K562 (cell line): ENCODE results near the gene CACNA2D4. TPM values are rescaled to one million over a fixed set of nuclear protein-coding genes. Genes with fewer than 3 reads are reported as not detected.

ENCODE experiments used
- ATAC-seq: fragments of 200-7000 bp; cut with Tn5 transposase; 3 replicates; pipeline ENCODE4 v1.9.1; 2020; ENCODE audit warnings: moderate library complexity
- BruUV-seq: library from RNA; stranded (reverse); fragments of 400-500 nt; replicated peaks from 2 replicates; lab custom pipeline; 2021; lab: Mats Ljungman, UMichigan
- CTCF ChIA-PET: fragments of 300-600 bp; formaldehyde crosslinking; extraction: SDS; loops from one replicate; lab custom pipeline; 2021; ENCODE audit warnings: low intra/inter-chr PET ratio; lab: Yijun Ruan, JAX
- POLR2A ChIA-PET: fragments of 300-600, 350-650 bp; sonication (Branson Sonifier 250); formaldehyde crosslinking; extraction: SDS; loops from one replicate; lab custom pipeline; 2021; ENCODE audit warnings: antibody characterized with exemption, inconsistent platforms; lab: Yijun Ruan, JAX
- DNase-seq, 4 experiments: peaks; one replicate each; pipeline versions ENCODE4 v3.0.0 to v3.0.0-alpha.2; 2011 to 2018; ENCODE audit warnings: low spot score in 3 of 4, mixed read lengths in 3 of 4; ENCODE audit errors: extremely low read depth in 1 of 4
- FAIRE-seq: peaks from 2 replicates; lab custom pipeline; 2011; peaks lifted over from hg19 to GRCh38; lab: Jason Lieb, UNC
- H2AFZ ChIP-seq: 2 replicates; pipeline ENCODE4 v1.6.0; 2011; ENCODE audit warnings: low read depth, low read length, control low read depth, inconsistent platforms
- H3K27ac ChIP-seq: fragments of 200-600 bp; 3 replicates; pipeline ENCODE4 v1.8.0; 2011; ENCODE audit warnings: low read depth, mild to moderate bottlenecking, control low read depth, inconsistent platforms, low read length, moderate library complexity, mixed read lengths; ENCODE audit errors: extremely low read depth
- H3K27me3 ChIP-seq, 2 experiments: fragments of 300-600 bp in 1 of 2; 2 replicates in 1 of 2; 3 replicates in 1 of 2; pipeline versions ENCODE4 v1.6.0 to v1.8.0; 2011; ENCODE audit warnings: inconsistent platforms in 2 of 2, low read length in 2 of 2, mild to moderate bottlenecking in 1 of 2, mixed read lengths in 1 of 2, moderate library complexity in 1 of 2; ENCODE audit not compliant: control insufficient read depth in 2 of 2, insufficient read depth in 2 of 2
- H3K36me3 ChIP-seq: fragments of 300-600 bp; 3 replicates; pipeline ENCODE4 v1.8.0; 2011; ENCODE audit warnings: mild to moderate bottlenecking, low read length, inconsistent platforms; ENCODE audit not compliant: control insufficient read depth, insufficient read depth
- H3K4me1 ChIP-seq, 2 experiments: fragments of 200-600 bp in 1 of 2; replicated peaks in 1 of 2; 2 replicates in 1 of 2; 3 replicates in 1 of 2; pipeline versions ENCODE4 v1.5.1 to v1.8.0; 2011; ENCODE audit warnings: inconsistent platforms in 2 of 2, low read length in 2 of 2, mild to moderate bottlenecking in 1 of 2, mixed read lengths in 1 of 2, moderate library complexity in 1 of 2; ENCODE audit not compliant: control insufficient read depth in 2 of 2, insufficient read depth in 2 of 2
- H3K4me2 ChIP-seq: 2 replicates; pipeline ENCODE4 v1.6.1; 2011; ENCODE audit warnings: low read length, control low read depth, inconsistent platforms, mixed read lengths; ENCODE audit not compliant: insufficient read depth
- H3K4me3 ChIP-seq: fragments of 200-600 bp; sonication (generic), shearing (Covaris generic); 2 replicates; pipeline ENCODE4 v1.5.1; 2016; ENCODE audit warnings: control low read depth, inconsistent platforms
- H3K79me2 ChIP-seq: fragments of 200-600 bp; 3 replicates; pipeline ENCODE4 v1.8.0; 2011; ENCODE audit warnings: low read length, inconsistent platforms; ENCODE audit not compliant: control insufficient read depth, insufficient read depth
- H3K9ac ChIP-seq, 2 experiments: 2 replicates each; pipeline versions ENCODE4 v1.6.0 to v1.6.1; 2011; ENCODE audit warnings: low read depth in 2 of 2, low read length in 2 of 2, control low read depth in 1 of 2, inconsistent platforms in 1 of 2, mild to moderate bottlenecking in 1 of 2, mixed read lengths in 1 of 2; ENCODE audit not compliant: insufficient read depth in 1 of 2
- H3K9me1 ChIP-seq: one replicate; pipeline ENCODE4 v1.6.0; 2011; ENCODE audit warnings: inconsistent platforms, mild to moderate bottlenecking, low read length, moderate library complexity; ENCODE audit not compliant: control insufficient read depth, insufficient read depth
- H3K9me3 ChIP-seq: replicated peaks from 2 replicates; pipeline ENCODE4 v1.5.1; 2011; ENCODE audit warnings: low read depth, low read length, inconsistent platforms; ENCODE audit not compliant: control insufficient read depth, insufficient read depth
- H4K20me1 ChIP-seq: replicated peaks from 2 replicates; pipeline ENCODE4 v1.6.1; 2011; ENCODE audit warnings: low read length, inconsistent platforms, mixed read lengths; ENCODE audit not compliant: control insufficient read depth, insufficient read depth
- CREBBP ChIP-seq: IDR thresholded peaks from one replicate; pipeline ENCODE4 v1.6.1; 2012; ENCODE audit warnings: low read depth, mild to moderate bottlenecking, control low read depth, inconsistent platforms, low read length
- EP400 ChIP-seq: fragments of 450-650 bp; IDR thresholded peaks from 2 replicates; pipeline ENCODE4 v1.6.1; 2017; ENCODE audit warnings: antibody characterized with exemption, mild to moderate bottlenecking, moderate library complexity
- ETV6 ChIP-seq, 3 experiments: fragments of 150-350 bp in 1 of 3; sonication (generic) in 1 of 3; formaldehyde crosslinking in 1 of 3; IDR thresholded peaks; 2 replicates each; pipeline versions ENCODE4 v1.6.1 to v1.8.0; 2014 to 2022; ENCODE audit warnings: borderline replicate concordance in 2 of 3, low read depth in 2 of 3, antibody characterized with exemption in 1 of 3, low read length in 1 of 3, mild to moderate bottlenecking in 1 of 3, missing genetic modification reagents in 1 of 3
- HLTF ChIP-seq: fragments of 450-650 bp; IDR thresholded peaks from 2 replicates; pipeline ENCODE4 v1.6.1; 2016
- MTA1 ChIP-seq: fragments of 450-650 bp; IDR thresholded peaks from 2 replicates; pipeline ENCODE4 v1.6.1; 2017; ENCODE audit warnings: borderline replicate concordance
- SNIP1 ChIP-seq: fragments of 450-650 bp; IDR thresholded peaks from 2 replicates; pipeline ENCODE4 v1.7.1; 2017; ENCODE audit warnings: low read depth, mild to moderate bottlenecking
- SRF ChIP-seq, 2 experiments: fragments of 250-450, 450-650 bp in 1 of 2; sonication (Bioruptor Pico) in 1 of 2; sonication (generic) in 1 of 2; formaldehyde crosslinking; IDR thresholded peaks; 2 replicates each; pipeline versions ENCODE4 v1.5.0 to v1.5.1; 2020 to 2022; ENCODE audit warnings: mild to moderate bottlenecking in 1 of 2, missing genetic modification reagents in 1 of 2
- STAG1 ChIP-seq: sonication (generic); formaldehyde crosslinking; IDR thresholded peaks from 2 replicates; pipeline ENCODE4 v1.5.0; 2020; ENCODE audit warnings: missing genetic modification reagents, borderline replicate concordance
- TBP ChIP-seq: optimal IDR thresholded peaks from 2 replicates; pipeline ENCODE3; 2011; ENCODE audit warnings: low read depth, low read length, improper control_type of control experiment
- TRIM24 ChIP-seq, 2 experiments: fragments of 450-650 bp; IDR thresholded peaks; 2 replicates each; pipeline ENCODE4 v1.6.1; 2016
- TRIM28 ChIP-seq: fragments of 450-650 bp; IDR thresholded peaks from 2 replicates; pipeline ENCODE4 v1.6.1; 2017
- YBX1 ChIP-seq: fragments of 450-650 bp; IDR thresholded peaks from 2 replicates; pipeline ENCODE4 v1.7.1; 2016; ENCODE audit warnings: mild to moderate bottlenecking
- ZBTB17 ChIP-seq: fragments of 450-650 bp; formaldehyde crosslinking; IDR thresholded peaks from 2 replicates; pipeline ENCODE4 v1.4.0; 2020; ENCODE audit warnings: mild to moderate bottlenecking
- ZFP36 ChIP-seq: fragments of 150-350 bp; IDR thresholded peaks from 2 replicates; pipeline ENCODE4 v1.6.1; 2018; ENCODE audit warnings: low read length, low read depth; ENCODE audit not compliant: partially characterized antibody
- ZNF124 ChIP-seq: sonication (generic); formaldehyde crosslinking; IDR thresholded peaks from 2 replicates; pipeline ENCODE4 v1.8.1; 2022; ENCODE audit warnings: missing genetic modification reagents
- ZNF134 ChIP-seq: fragments of 250-450 bp; sonication (Bioruptor Pico); conservative IDR thresholded peaks from 2 replicates; pipeline ENCODE4 v1.4.0; 2020
- ZNF3 ChIP-seq: fragments of 250-450 bp; sonication (Bioruptor Pico); IDR thresholded peaks from 2 replicates; pipeline ENCODE4 v1.5.0; 2021; ENCODE audit warnings: mild to moderate bottlenecking, moderate library complexity
- WGBS: fragments of 100-300 bp; shearing (Covaris generic); methylation state at CpG from one replicate; pipeline ENCODE4 v1.1.6; 2016; ENCODE audit warnings: low coverage, mixed read lengths; ENCODE audit not compliant: insufficient coverage; ENCODE audit errors: missing lambda C conversion rate; 5-methylcytosine and 5-hydroxymethylcytosine counted together
- in situ Hi-C: fragments of 300-500 bp; cut with MboI; formaldehyde crosslinking; loops from 4 replicates; pipeline ENCODE4 v1.15.0; 2018; ENCODE audit warnings: inconsistent platforms, mixed read lengths
- intact Hi-C: fragments of 100-400 bp; cut with micrococcal nuclease; formaldehyde crosslinking; loops from 2 replicates; pipeline ENCODE4 v1.14.2; 2022
- polyA plus RNA-seq, 8 experiments: library from polyadenylated mRNA; depleted of rRNA in 4 of 8; stranded (reverse) in 5 of 8; unstranded in 3 of 8; fragments of >200 nt; fragmentation: Nextera tagmentation in 2 of 8; fragmentation: Illumina TruSeq in 1 of 8; extraction: Ambion mirVana in 2 of 8; extraction: Trizol in 1 of 8; gene quantifications; 2 replicates each; pipeline versions ENCODE4 v1.2.1 to v1.2.3, GENCODE V29; 2011 to 2014; ENCODE audit warnings: inconsistent platforms in 1 of 8, missing spikeins in 1 of 8
- total RNA-seq, 7 experiments: library from RNA; depleted of rRNA in 6 of 7; stranded (reverse); fragments of >200 nt in 6 of 7; fragmentation: Illumina TruSeq in 2 of 7; extraction: Trizol in 2 of 7; gene quantifications; 2 replicates each; pipeline versions ENCODE4 v1.2.1 to v1.2.3, GENCODE V29; 2011 to 2021; ENCODE audit warnings: low replicate concordance in 1 of 7
- TF ChIP-seq, protein P1 (sequence below): fragments of 450-650 bp; formaldehyde crosslinking; conservative IDR thresholded peaks from 2 replicates; pipeline ENCODE4 v1.4.0; 2022; ENCODE audit warnings: mild to moderate bottlenecking, missing genetic modification characterization
- TF ChIP-seq, protein P2 (sequence below): conservative IDR thresholded peaks from 2 replicates; pipeline ENCODE4 v1.6.1; 2011; ENCODE audit warnings: low read depth, mild to moderate bottlenecking, low read length; ENCODE audit not compliant: control insufficient read depth
- TF ChIP-seq, protein P3 (sequence below): fragments of 200-800 bp; sonication (Bioruptor generic); IDR thresholded peaks from 2 replicates; pipeline ENCODE4 v1.6.1; 2017; ENCODE audit warnings: missing genetic modification characterization, missing compliant biosample characterization

Gene CACNA2D4
- total and polyA plus RNA-seq, 9 of the 15 experiments (the other 6 are each of a cell fraction or from before 2014, with no cell fraction given): 0.04 to 0.69 (median 0.40) TPM; not detected in 3

DNA sequence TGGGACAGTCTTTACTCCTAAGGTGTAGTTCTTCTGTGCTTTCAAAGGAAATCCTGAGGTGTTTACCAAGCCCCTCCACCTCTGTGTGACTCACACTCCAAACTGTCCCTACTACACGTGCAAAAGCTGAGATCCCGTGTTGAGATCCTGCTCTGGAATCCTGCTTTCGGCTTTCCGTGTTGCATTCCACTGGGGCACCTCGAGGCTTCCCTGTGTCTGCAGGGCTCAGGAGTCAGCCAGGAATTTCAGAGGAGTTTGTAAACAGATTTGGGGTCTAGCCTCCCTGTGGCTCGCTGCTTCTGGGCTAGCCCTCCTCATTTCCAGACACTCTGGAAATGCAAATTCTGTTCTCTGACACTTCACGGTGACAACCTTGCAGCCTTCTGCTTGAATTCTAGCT, 48.4 kb downstream of the CACNA2D4 start (continued):
- TF ChIP-seq, protein P1, sequence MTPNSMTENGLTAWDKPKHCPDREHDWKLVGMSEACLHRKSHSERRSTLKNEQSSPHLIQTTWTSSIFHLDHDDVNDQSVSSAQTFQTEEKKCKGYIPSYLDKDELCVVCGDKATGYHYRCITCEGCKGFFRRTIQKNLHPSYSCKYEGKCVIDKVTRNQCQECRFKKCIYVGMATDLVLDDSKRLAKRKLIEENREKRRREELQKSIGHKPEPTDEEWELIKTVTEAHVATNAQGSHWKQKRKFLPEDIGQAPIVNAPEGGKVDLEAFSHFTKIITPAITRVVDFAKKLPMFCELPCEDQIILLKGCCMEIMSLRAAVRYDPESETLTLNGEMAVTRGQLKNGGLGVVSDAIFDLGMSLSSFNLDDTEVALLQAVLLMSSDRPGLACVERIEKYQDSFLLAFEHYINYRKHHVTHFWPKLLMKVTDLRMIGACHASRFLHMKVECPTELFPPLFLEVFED (CRISPR knock-in tag): no peak
- TF ChIP-seq ZFP36 (no peak), TBP (no peak), ZNF3 (CRISPR knock-in tag) (no peak), EP400 (no peak), SNIP1 (no peak)
- TF ChIP-seq, protein P2, sequence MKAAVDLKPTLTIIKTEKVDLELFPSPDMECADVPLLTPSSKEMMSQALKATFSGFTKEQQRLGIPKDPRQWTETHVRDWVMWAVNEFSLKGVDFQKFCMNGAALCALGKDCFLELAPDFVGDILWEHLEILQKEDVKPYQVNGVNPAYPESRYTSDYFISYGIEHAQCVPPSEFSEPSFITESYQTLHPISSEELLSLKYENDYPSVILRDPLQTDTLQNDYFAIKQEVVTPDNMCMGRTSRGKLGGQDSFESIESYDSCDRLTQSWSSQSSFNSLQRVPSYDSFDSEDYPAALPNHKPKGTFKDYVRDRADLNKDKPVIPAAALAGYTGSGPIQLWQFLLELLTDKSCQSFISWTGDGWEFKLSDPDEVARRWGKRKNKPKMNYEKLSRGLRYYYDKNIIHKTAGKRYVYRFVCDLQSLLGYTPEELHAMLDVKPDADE: no peak

DNA sequence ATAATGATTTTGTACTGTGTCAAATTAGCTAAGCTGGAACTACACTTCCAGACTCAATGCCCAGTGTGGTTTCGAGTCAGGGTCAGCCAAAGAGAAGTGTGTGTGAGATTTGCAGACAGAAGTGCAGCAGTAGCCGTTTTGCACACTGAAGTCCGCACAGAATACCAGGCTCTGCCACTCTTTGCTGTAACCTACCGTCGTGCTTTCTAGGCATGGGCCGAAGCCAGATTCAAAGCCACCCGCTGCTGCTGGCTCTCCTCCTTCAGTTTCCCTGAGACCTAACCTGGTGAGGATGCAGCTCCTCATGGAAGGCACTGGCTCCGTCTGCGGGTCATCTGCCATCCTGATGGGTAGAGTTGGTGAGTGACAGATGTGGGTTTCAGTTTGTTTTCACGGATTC, 49.3 kb downstream of the CACNA2D4 start:
- Histone ChIP-seq H3K4me3 (no peak overlapping the region), H4K20me1 (no peaks in the 10 kb centered on the region; the same call in 1 of the 2 replicates), H3K27ac (no peak overlapping the region), H3K9ac (no peak overlapping the region), H3K27me3 (peaks cover 2 to 45% of the 10 kb centered on the region in 2 experiments; a peak in 3 of 5 replicates), H3K9me3 (no peaks in the 10 kb centered on the region), H3K36me3 (no peaks in the 10 kb centered on the region), H3K9me1 (no peaks in the 10 kb centered on the region), H3K79me2 (no peaks in the 10 kb centered on the region), H2AFZ (no peak overlapping the region), H3K4me2 (no peak overlapping the region), H3K4me1 (no peaks in the 10 kb centered on the region)
- DNase-seq (no peak), ATAC-seq (no peak), FAIRE-seq (no peak)
- CTCF ChIA-PET: no interaction called here
- 3% methylated on average over 10 of the region's 10 CpGs for WGBS
- no TSS peak for BruUV-seq
- in situ Hi-C loops: no loop called here
- POLR2A ChIA-PET: interaction anchor here (1.8 kb wide), 1 partner anchor 12 kb away, joined by 5 read pairs; no protein-coding TSS in a partner anchor
- intact Hi-C loops: no loop called here
- TF ChIP-seq TRIM28: no peak
- no peak for TF ChIP-seq ETV6 (IDR thresholded peaks at IDR 0.05; ENCODE audit: borderline replicate concordance in 1 of 2, low read depth in 2 of 2, low read length in 1 of 2)
- TF ChIP-seq ETV6 (CRISPR knock-in tag; IDR thresholded peaks at IDR 0.05; ENCODE audit: borderline replicate concordance): no peak
- TF ChIP-seq, protein P3, sequence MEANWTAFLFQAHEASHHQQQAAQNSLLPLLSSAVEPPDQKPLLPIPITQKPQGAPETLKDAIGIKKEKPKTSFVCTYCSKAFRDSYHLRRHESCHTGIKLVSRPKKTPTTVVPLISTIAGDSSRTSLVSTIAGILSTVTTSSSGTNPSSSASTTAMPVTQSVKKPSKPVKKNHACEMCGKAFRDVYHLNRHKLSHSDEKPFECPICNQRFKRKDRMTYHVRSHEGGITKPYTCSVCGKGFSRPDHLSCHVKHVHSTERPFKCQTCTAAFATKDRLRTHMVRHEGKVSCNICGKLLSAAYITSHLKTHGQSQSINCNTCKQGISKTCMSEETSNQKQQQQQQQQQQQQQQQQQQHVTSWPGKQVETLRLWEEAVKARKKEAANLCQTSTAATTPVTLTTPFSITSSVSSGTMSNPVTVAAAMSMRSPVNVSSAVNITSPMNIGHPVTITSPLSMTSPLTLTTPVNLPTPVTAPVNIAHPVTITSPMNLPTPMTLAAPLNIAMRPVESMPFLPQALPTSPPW (CRISPR knock-in tag): no peak
- TF ChIP-seq SRF (CRISPR knock-in tag; IDR thresholded peaks at IDR 0.05): no peak
- no peak for TF ChIP-seq ZBTB17 (CRISPR knock-in tag)
- TF ChIP-seq CREBBP: no peak
- TF ChIP-seq TRIM24 (IDR thresholded peaks at IDR 0.05): no peak
- no peak for TF ChIP-seq ZNF134
- TF ChIP-seq ZNF124 (CRISPR knock-in tag): no peak
- no peak for TF ChIP-seq STAG1 (CRISPR knock-in tag)
- no peak for TF ChIP-seq HLTF
- TF ChIP-seq MTA1: no peak
- TF ChIP-seq YBX1: no peak
